HTR-8/SVneo (cell line): Measurements from ENCODE around the gene DHX35.
A peak's percentile ranks its signal among the peaks of the same experiment; 100 is the strongest.

Experiments used
- DNase-seq: peaks from one replicate; pipeline ENCODE4 v3.0.0; 2011; ENCODE audit warnings: low spot score, mixed read lengths; ENCODE audit not compliant: insufficient read length
- FAIRE-seq: peaks from 2 replicates; lab custom pipeline; 2011; peaks lifted over from hg19 to GRCh38; lab: Jason Lieb, UNC

Gene DHX35

DNA sequence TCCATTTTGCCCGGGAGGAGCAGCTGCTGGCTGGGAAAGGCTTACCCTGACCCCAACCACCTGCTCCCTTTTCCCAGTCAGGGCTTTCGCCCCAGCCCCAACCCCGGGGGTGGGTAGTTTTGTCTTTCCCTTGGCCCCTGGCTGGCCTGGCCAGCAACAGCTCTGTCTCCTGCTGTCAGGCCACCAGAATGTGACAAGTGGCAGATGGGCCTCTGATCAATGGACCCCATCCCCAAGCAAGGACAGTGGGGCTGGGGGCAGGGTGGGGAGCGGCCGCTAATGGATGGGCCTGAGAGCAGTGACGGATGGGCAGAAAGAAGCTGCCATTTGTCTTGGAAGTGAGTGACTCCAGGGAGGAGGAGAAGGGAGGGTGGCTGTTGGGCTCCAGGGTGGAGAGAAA lies 121.6 kb downstream of the DHX35 start:
- no peak for DNase-seq
- FAIRE-seq: no peak

DNA sequence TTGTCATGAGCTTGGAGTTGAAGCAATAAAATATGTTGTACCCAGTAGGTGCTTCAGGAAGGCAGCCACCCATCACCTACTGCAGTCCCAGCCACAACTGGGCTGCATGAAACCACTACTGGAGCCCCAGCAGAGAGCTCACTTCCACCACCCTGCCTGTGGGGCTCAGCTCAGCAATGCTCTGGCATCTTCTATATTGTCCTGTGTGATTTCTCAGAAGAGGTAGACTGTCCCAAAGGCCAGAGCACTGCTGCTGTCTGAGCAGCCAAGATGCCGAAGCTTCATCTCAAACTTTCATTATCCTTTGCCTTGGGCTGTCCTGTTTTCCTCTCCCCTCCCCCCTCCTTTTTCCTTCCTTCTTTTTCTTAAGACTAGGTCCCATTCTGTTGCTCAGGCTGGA lies 126.9 kb downstream of the DHX35 start:
- DNase-seq: peak; percentile 39
- no peak for FAIRE-seq
